GM21381 (cell line): Measurements from ENCODE around the gene PTPMT1.
A peak's percentile ranks its signal among the peaks of the same experiment; 100 is the strongest.
"Not testable (repeated sequence)": the region's sequence is repeated elsewhere in the genome, so short reads cannot be mapped to it uniquely, and the experiment has no call there.

Source experiments
- ATAC-seq: cut with Tn5 transposase; IDR thresholded peaks from one replicate; pipeline ENCODE4 v1.9.1; 2021; ENCODE audit warnings: mild to moderate bottlenecking, moderate library complexity; ENCODE audit not compliant: unreplicated experiment

Gene PTPMT1, protein sequence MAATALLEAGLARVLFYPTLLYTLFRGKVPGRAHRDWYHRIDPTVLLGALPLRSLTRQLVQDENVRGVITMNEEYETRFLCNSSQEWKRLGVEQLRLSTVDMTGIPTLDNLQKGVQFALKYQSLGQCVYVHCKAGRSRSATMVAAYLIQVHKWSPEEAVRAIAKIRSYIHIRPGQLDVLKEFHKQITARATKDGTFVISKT

DNA sequence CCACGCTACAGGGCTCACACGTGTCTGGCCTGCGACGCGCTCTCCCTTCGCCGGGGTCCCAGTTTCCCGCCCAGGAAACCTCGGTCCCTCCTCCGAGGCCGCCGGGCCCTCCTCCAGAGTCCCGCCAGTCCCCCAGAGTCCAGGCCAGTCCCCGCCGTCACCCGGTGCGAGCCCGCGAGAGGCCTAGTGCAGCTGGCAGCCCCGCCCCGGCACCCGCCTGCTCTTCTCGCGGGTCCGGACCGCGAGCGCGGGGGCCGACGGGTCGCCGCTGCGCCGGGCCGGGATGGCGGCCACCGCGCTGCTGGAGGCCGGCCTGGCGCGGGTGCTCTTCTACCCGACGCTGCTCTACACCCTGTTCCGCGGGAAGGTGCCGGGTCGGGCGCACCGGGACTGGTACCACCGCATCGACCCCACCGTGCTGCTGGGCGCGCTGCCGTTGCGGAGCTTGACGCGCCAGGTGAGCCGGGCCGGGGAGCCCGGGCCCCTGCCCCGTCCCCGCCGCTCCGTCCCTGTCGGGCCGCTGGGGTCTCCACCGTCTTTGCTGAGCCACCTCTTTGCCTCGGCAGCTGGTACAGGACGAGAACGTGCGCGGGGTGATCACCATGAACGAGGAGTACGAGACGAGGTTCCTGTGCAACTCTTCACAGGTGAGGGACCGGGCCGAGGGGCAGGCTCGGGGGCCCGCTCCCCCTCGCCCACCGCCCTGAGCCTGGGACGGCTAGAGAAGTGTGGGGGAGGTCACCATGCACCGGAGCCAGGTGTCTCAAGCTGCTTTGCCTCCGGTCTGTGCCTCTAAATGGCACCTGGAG, at the start of gene PTPMT1:
PTPMT1 (plus strand) TSS at position 260 of the 809 bp plus-strand sequence; CDS start at position 284, 24 bp downstream.
- peak; percentile 77 for ATAC-seq

DNA sequence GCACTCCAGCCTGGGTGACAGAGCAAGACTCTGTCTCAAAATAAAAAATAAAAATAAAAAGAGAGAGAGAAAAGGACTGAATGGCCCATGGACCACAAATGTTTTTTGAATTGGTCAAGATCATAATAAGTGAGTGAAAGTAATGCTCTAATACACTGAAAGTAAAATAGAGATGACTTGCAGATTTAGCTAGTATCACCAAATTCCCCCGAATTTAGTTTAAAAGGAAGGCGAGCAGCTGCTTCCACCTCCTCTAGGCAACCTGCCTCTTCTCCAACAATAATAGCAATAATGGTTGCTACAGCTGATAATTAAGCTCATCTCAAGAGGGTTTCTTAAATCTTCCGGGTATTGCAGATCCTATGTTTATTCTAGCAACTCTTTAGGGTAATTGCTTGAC, 49.2 kb upstream of the PTPMT1 start:
- no peak for ATAC-seq

DNA sequence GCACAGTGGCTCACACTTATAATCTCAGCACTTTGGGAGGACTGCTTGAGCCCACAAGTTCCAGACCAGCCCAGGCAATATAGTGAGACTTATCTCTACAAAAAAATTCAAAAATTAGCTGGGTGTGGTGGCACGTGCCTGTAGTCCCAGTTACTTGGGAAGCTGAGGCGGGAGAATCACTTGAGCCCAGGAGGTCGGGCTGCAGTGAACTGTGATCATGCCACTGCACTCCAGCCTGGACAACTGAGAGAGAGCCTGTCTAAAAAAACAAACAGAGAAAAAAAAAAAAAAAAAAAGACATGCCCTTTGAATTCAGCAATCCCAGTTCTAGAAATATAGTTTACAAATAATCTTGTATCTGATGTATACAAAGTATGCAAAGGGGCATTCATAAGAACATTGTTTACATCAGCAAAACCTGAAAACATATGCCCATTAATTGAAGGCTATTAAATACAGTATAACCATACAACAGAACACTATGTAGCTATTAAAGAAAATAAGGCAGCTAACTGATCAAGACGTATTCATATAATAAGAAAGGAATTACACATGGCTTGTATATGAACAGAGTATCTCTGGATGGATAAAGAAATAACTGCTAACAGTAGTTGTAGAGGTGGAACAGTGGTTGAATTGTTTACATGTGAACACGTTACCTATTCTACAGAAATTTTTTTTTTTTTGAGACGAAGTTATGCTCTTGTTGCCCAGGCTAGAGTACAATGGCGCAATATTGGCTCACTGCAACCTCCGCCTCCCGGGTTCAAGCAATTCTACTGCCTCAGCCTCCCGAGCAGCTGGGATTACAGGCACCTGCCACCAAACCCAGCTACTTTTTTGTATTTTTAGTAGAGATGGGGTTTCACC, 48.2 kb upstream of the PTPMT1 start:
- no peak for ATAC-seq

DNA sequence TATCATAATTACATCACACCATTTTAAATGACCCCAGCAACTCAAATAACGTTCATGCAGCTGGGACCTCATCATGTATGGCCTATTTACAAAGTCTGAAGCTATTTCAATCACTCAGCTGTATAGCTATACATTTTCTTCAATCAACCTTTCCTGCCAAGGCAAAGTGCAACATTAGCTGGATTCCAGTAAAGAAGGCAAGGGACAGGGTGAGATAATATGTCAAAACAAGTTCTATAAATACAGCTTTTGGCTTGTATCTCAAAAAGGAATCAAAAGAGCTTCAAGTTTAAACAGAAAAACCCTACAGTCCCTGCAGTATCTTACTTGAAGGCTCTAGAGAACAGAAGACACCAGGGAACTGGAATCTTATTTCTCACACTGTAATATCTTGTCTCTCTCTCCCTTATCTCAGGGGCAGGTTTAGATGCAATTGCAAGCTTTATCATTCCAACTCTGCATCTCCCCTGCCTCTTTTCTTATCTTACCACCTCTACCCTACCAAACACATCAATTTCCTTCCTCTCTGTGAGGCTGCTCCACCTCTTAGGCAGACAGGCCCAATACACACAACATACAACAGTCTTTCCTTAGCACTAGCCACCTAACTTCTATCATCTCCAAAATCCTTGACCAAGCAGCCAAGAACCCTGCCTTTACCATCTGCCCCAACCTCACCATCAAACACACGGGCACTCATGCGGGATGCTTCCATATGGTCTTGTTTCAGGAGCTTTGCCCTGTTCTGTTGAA, 47.0 kb upstream of the PTPMT1 start:
- ATAC-seq: no peak

DNA sequence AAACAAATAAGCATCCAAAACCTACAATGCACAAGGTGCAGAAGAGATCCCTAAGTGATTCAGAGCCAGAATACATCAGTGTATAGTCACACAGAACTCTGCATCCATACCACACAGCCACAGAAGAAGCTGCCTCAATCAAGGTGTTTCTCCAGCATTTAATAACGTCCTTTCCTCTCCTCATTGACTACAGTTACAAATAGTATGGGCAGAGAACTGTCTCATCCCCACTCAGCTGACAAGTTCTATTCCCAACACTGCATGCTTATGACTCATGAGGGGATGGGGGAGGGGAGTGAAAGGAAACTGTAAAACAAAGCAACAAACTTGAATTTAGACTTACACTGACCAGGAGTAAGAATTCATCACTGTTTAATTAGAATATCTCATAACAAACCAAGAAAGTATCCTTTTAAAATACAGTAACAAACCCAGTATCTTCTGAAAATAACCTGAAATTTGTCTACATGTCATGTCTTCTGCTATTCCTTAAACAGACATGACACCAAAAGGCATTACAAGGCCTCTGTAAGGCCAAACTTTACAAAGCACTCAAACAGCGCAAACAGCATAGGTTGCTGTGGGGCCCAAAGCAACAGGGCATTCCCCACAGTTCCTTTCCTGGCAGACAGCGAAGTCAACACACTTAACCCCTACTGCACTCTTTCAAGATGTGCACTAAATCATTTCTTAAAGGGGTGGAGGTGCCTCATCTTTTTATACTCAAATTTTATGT, 41.7 kb upstream of the PTPMT1 start:
- peak; percentile 39 for ATAC-seq

DNA sequence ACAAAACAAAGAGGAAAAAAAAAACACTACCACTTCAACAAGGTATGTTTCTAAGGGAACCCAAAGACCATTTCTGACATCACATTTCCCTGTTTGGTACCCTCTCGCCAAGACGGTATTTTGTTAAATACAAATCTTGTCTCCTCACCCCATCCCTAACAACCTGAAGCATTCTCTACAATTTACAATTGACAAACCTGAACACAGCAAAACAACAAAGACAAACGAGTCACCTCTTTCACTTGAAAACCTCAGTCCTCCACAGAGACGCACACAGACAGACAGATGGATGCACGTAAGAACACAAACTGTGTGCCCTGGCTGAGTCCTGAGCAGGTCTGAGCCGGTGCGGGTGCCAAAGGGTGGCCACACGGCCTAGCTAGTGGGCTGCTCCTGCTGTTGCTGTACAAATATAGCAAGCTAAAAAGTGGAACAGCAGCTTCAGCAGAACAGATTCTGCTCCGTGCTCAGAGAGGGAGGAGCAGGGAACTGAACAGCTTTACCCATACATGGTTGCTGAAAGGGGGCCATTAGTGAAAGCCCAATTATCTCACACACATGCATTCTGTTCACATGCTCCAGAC, 41.0 kb upstream of the PTPMT1 start:
- ATAC-seq: no peak

DNA sequence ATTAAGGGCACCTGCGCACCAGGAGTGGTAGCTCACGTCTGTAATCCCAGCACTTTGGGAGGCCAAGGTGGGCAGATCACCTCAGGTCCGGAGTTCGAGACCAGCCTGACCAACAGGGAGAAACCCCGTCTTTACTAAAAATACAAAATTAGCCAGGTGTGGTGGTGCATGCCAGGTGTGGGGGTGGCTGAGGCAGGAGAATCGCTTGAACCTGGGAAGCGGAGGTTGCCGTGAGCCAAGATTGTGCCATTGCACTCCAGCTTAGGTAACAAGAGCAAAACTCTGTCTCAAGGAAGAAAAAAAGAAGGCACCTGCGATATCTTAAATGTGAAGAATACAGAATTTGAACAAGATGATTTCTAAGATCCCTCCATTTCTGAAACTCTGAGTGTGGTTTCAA, 39.4 kb upstream of the PTPMT1 start:
- not testable (repeated sequence) for ATAC-seq

DNA sequence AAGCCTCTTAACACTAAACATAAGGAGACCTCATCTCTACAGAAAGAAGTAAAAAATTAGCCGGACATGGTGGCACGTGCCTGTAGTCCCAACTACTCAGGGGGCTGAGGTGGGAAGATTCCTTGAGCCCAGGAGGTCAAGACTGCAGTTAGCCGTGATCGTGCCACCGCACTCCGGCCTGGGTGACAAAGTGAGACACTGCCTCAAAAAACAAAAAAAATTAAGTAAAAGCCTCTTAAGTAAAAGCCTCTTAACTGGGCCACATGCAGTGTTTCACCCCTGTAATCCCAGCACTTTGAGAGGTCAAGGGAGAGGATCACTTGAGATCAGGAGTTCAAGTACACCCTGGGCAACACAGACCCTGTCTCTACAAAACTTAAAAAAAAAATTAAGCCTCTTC, 38.2 kb upstream of the PTPMT1 start:
- no peak for ATAC-seq

DNA sequence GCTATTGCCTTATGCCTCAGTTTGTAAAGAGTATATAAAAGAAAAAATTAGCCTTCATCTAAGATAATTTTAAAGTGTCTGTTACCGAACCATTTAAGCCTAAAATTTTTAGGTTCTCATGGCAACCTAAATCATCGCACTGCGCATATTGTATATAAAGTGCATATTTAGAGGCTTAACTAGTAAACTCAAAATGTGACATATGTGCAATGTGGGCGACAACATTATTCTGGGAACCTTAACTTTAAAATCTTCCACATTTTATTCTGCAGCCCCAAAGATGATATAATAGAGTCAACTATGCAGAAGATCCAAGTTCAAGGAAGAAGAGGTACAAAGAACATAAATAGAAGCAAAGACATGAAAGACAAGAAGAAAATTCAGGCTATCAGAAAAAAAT, 35.4 kb upstream of the PTPMT1 start:
- no peak for ATAC-seq

DNA sequence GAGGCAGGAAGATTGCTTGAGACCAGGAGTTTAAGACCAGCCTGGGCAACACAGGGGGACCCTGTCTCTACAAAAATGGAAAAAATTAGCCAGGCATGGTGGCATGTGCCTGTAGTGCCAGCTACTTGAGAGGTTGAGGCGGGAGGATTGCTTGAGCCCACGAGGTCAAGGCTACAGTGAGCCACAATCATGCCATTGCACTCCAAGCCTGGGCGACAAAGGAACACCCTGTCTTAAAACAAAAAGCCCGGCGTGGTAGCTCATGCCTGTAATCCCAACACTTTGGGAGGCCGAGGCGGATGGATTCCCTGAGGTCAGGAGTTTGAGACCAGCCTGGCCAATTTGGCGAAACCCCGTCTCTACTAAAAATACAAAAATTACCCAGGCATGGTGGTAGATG, 34.7 kb upstream of the PTPMT1 start:
- not testable (repeated sequence) for ATAC-seq

DNA sequence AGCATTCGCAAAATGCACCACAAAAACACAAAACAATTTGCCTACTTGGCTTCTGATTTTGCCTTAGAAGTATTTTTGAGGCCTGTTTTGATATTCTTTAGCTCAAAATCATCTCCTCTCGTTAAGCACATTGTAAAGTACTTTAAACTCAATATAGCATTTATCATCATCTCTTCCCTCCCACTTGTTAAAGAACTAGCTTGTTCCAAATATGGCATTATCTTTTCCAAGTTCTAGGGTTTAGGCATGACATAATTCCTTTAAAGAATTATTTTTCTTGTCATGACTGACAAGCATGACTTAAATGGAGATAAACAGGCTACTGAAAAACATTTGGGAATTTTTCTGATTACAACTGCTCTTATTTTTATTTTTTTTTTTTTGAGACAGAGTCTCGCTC, 33.7 kb upstream of the PTPMT1 start:
- ATAC-seq: no peak

DNA sequence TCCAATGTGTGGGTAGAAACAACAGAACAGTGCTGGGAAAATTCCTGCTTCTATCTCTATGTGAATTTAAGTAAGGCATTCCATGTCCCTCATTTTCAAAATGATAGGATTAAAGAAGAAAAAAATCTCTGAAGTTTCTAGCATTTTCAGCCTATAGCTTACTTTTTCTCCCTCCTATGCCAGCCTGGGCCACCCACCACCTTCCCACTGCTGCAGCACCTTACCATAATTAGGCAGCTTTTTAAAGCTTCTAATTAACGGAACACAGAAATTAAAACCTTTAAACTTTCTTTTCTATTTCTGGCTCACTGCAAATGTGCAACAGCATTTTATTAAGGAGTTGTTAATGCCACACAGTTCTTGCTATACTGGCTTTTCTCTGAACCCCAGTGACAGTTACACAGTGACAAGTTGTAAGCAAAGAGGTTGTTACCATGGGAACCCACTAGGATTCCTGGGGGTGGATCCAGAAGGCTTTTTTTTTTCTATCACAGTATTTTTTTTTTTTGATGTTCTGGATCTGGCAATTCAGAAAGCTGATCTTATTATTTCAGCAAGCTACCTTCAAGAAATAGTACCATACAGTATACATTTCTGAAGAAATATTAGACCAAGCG, 32.7 kb upstream of the PTPMT1 start:
- no peak for ATAC-seq

DNA sequence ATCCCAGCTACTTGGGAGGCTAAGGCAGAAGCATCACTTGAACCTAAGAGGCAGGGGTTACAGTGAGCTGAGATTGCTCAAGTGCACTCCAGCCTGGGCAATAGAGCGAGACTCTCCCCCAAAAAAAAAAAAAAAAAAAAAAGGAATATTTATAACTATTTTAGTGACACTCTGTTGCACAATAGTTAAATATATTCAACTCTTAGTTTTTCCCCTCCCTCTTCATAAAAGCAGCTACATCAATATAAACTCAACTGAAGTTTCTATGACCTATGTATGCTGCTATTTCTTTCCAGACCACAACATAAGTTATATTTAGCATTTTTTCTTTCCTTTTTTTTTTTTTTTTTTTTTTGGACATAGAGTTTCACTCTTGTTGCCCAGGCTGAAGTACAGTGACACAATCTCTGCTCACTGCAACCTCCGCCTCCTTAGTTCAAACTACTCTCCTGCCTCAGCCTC, 31.7 kb upstream of the PTPMT1 start:
- no peak for ATAC-seq

DNA sequence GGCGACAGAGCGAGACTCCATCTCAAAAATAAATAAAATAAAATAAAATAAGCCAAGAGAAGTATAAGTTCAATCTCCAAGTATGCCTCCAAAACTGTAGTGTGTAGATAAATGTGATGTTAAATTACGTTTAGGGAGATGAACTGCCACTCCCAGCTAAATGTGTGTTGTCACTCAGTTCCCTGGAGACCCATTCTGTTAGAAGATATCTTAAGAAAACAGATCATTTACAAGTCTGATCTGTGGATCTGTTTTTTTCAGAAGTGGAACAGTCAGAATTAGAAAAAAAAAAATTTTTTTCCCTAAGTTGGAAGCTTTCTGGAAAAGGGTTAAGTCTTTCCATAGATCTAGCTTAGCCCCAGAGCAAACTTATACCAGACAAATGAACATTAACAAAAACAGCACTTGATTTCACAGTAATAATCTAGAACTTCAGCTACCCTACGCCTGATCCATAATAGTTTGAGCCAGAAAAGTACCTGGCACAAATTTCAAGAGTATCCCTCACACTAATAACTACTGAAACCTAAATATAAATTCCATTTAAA, 30.6 kb upstream of the PTPMT1 start:
- no peak for ATAC-seq

DNA sequence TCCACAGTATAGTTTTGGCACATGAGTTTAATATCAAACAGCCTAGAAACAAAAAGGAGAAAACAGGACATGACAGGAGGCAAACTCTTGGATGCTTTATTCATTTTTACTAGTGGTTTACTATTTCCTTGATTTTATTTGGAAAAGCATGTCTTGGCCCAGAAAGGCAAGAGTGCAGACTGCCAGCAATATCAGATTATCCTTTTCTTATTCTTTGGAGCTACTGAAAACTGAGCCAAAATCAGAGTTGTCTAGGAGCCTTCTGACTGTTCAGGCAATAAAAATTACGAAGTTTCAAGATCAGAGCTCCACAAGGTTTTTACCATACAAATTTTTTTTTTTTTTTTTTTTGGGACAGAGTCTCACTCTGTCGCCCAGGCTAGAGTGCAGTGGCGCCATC, 28.5 kb upstream of the PTPMT1 start:
- no peak for ATAC-seq

DNA sequence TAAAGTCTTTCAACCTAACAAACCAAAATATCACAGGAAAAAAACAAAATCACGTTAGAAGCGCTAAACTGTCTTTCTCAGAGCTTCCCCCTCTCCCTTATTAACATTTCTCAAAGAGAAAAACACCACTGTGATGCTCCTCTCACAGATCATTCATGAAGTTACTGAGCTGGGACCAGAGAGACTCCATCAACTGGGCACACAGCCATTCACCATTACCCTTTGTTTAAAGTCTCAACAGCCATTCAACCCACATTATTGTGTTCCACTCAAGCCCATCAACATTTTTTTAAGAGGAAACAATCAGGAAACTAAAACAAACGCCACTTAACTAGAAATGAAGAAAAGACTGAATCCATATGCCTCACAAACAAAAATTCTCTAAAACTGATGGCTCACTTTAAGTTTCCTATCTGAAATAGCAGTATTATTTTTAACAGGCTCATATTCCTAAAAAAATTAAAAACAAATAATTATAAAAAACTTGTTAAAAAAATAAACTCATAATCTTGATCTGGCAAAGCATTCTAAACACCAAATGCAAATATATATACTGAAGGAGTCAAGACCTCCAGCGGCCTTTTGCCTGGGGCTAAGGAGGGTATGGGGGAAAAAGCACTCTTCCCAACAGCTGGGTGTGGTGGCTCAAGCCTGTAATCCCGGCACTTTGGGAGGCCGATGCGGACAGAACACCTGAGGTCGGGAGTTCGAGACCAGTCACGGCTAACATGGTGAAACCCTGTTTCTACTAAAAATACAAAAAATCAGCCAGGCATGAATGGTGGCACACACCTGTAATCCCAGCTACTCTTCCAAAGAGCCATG, 26.4 kb upstream of the PTPMT1 start:
- no peak for ATAC-seq

DNA sequence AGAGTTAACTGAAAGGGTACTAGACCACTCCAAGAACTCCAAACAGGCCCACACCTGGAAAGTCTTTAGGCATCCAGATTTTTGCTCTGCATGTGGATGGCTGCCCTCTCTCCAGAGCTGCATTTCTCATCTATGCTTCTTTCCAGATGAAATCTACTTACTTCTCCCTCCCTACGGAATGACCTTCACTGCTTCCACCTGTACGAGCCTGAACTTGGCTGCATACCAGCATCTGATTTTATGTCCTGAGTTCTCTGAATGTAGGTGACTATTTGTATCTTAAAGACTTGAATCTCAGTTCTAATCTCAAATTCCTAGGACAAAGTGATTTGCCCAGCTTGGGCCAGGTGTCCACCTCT, 25.7 kb upstream of the PTPMT1 start:
- no peak for ATAC-seq

DNA sequence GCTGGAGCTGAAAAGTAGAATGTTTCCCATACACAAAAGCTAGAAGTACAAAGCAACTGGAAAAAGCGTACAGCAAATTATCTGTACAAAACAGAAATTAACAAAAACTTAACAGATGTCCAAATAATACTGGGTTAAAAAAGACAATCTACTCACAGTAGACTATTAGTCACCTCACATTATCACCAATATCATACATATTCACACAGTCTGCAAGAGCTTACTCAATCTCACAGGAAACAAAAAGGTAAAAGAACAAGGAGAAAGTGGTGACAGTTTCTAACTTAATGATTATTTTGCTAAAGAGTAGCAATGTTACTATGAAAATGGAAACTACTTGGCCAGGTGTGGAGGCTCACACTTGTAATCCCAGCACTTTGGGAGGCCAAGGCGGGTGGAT, 24.3 kb upstream of the PTPMT1 start:
- ATAC-seq: no peak
